Activated CD4-positive, alpha-beta T cell treated with anti-CD3 and anti-CD28 coated beads, Interleukin-2, amount 10 ng/mL, durations not matched to agents 7 days and 5 days (primary cell): Measurements from ENCODE around the gene SCCPDH. TPM values are rescaled to one million over a fixed set of nuclear protein-coding genes. Genes with fewer than 3 reads are reported as not detected.
A peak's percentile ranks its signal among the peaks of the same experiment; 100 is the strongest.
"Not testable (repeated sequence)": the region's sequence is repeated elsewhere in the genome, so short reads cannot be mapped to it uniquely, and the experiment has no call there.

Experiments
- CTCF ChIA-PET: fragments of 350-600 bp; sonication (Branson Sonifier 250); formaldehyde crosslinking; loops from one replicate; lab custom pipeline; 2021; ENCODE audit warnings: antibody characterized with exemption; lab: Charles Lee
- POLR2A ChIA-PET: fragments of 350-600 bp; sonication (Branson Sonifier 250); formaldehyde crosslinking; loops from one replicate; lab custom pipeline; 2021; ENCODE audit warnings: antibody characterized with exemption; lab: Charles Lee
- DNase-seq: peaks from one replicate; pipeline ENCODE4 v3.0.0-alpha.2; 2020
- H3K27ac Mint-ChIP-seq: one replicate; pipeline ENCODE4 v1.8.0; 2021; ENCODE audit warnings: mild to moderate bottlenecking, moderate library complexity, mixed read lengths
- H3K27me3 Mint-ChIP-seq: one replicate; pipeline ENCODE4 v1.8.0; 2021; ENCODE audit warnings: mixed read lengths
- H3K36me3 Mint-ChIP-seq: one replicate; pipeline ENCODE4 v1.8.0; 2021; ENCODE audit warnings: low read depth, mixed read lengths
- H3K4me1 Mint-ChIP-seq: one replicate; pipeline ENCODE4 v1.8.0; 2021; ENCODE audit warnings: mixed read lengths
- H3K4me3 Mint-ChIP-seq: one replicate; pipeline ENCODE4 v1.8.0; 2021; ENCODE audit warnings: mild to moderate bottlenecking, moderate library complexity, mixed read lengths
- H3K9me3 Mint-ChIP-seq: one replicate; pipeline ENCODE4 v1.8.0; 2021; ENCODE audit warnings: mixed read lengths
- total RNA-seq, 2 experiments: library from RNA; stranded (reverse); gene quantifications; one replicate each; pipeline ENCODE4 v1.2.3, GENCODE V29; 2021

The SCCPDH gene
- total RNA-seq, 2 experiments from 2014 or later, result 9.4 to 10.9 TPM

GRCh38 chr1:246734866-246735265, 10.7 kb downstream of the SCCPDH start:
- Mint-ChIP-seq H3K4me3 (no peak overlapping the region), H3K4me1 (no peaks in the 10 kb centered on the region), H3K27me3 (no peaks in the 10 kb centered on the region), H3K36me3 (peaks cover 64% of the 10 kb centered on the region), H3K9me3 (peaks cover 11% of the 10 kb centered on the region), H3K27ac (no peak overlapping the region)
- ChIA-PET CTCF (no interaction called here), POLR2A (interaction anchor here (0.6 kb wide), 1 partner anchor 781 kb away, joined by 3 read pairs; no protein-coding TSS in a partner anchor)
- no peak for DNase-seq

- Mint-ChIP-seq H3K36me3 (peaks cover 61% of the 10 kb centered on the region), H3K9me3 (peaks cover 7% of the 10 kb centered on the region), H3K27me3 (no peaks in the 10 kb centered on the region), H3K4me3 (no peak overlapping the region), H3K27ac (no peak overlapping the region), H3K4me1 (no peaks in the 10 kb centered on the region)
- no peak for DNase-seq
- POLR2A ChIA-PET, result no interaction called here
- CTCF ChIA-PET, result interaction anchor here (1.2 kb wide), 1 partner anchor 52 kb away, joined by 3 read pairs; no protein-coding TSS in a partner anchor
Measured at GRCh38 chr1:246735735-246736134, 11.5 kb downstream of the SCCPDH start.

DNA sequence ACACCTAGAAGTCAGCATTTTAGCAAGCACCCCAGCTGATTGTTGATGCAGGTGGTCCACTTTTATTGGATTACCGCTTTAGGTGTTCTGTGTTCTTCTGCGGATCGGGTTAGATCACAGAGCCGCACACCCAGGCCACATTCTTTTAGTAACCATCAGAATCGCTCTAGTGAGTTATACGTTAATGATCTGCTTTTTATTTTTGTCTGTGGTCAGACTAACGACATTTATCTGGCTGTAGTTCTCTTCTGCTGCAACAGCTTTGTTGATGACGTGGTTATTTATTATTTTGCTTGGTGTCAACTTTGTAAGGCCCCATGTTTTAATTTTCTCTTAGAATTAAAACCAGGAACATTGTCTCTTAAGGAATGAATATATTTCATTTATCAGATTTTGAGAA, 18.2 kb downstream of the SCCPDH start:
- H3K4me3 Mint-ChIP-seq, result no peak overlapping the region
- POLR2A ChIA-PET, result no interaction called here
- no peaks in the 10 kb centered on the region for H3K4me1 Mint-ChIP-seq
- H3K27me3 Mint-ChIP-seq, result no peaks in the 10 kb centered on the region
- peaks cover 38% of the 10 kb centered on the region for H3K36me3 Mint-ChIP-seq
- CTCF ChIA-PET, result interaction anchor here (0.6 kb wide), 1 partner anchor 106 kb away, joined by 3 read pairs; no protein-coding TSS in a partner anchor
- no peak for DNase-seq
- H3K9me3 Mint-ChIP-seq, result peaks cover 11% of the 10 kb centered on the region
- H3K27ac Mint-ChIP-seq, result no peak overlapping the region

DNA sequence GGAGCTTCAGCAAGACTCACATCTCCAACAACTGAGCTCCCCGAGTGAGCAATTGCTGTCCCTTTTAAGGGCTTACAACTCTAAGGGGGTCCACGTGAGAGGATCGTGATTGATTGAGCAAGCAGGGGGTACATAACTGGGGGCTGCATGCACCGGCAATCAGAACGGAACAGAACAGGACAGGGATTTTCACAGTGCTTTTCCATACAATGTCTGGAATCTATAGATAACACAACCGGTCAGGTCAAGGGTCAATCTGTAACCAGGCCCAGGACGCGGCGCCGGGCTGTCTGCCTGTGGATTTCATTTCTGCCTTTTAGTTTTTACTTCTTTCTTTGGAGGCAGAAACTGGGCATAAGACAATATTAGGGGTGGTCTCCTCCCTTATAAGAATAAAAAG, 21.9 kb downstream of the SCCPDH start:
- CTCF ChIA-PET, H3K4me1 Mint-ChIP-seq, POLR2A ChIA-PET, H3K9me3 Mint-ChIP-seq, H3K27ac Mint-ChIP-seq, H3K27me3 Mint-ChIP-seq, H3K4me3 Mint-ChIP-seq, DNase-seq: not testable (repeated sequence)
- peaks cover 20% of the 10 kb centered on the region for H3K36me3 Mint-ChIP-seq

GRCh38 chr1:246748006-246748405, 23.8 kb downstream of the SCCPDH start:
- ChIA-PET CTCF (interaction anchor here (0.6 kb wide), 2 partner anchors 121 to 161 kb away, joined by 3 to 5 read pairs; no protein-coding TSS in a partner anchor), POLR2A (no interaction called here)
- Mint-ChIP-seq H3K4me1 (no peaks in the 10 kb centered on the region), H3K27ac (no peak overlapping the region), H3K4me3 (no peak overlapping the region), H3K9me3 (peaks cover 3% of the 10 kb centered on the region), H3K36me3 (peaks cover 10% of the 10 kb centered on the region), H3K27me3 (no peaks in the 10 kb centered on the region)
- no peak for DNase-seq

DNA sequence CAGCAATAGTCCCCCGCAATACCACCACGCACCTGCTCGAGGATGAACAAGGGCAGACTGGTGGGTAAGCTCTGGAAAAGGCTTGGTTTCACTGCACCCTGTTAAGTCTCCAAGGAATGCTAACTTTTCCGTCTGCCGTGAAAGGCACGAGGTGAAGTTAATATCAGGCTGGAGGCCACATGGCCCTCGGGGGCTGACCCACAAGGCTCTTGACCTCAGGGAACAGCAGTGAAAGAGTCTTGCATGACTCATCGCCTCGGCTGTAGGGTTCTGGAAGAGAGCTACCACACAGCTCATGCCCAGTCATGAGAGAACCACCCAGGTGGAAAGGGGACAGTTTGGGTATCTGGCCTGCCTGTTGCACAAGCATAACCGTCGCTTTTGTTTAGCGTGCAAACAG, 24.7 kb downstream of the SCCPDH start:
- Mint-ChIP-seq H3K9me3 (peaks cover 3% of the 10 kb centered on the region), H3K36me3 (peaks cover 6% of the 10 kb centered on the region), H3K4me1 (no peaks in the 10 kb centered on the region), H3K27me3 (no peaks in the 10 kb centered on the region), H3K27ac (no peak overlapping the region), H3K4me3 (no peak overlapping the region)
- ChIA-PET CTCF (no interaction called here), POLR2A (no interaction called here)
- no peak for DNase-seq

GRCh38 chr1:246750752-246751151, 26.5 kb downstream of the SCCPDH start:
- H3K4me1 Mint-ChIP-seq, result no peaks in the 10 kb centered on the region
- H3K27ac Mint-ChIP-seq, result no peak overlapping the region
- H3K36me3 Mint-ChIP-seq, result no peaks in the 10 kb centered on the region
- ChIA-PET CTCF (no interaction called here), POLR2A (no interaction called here)
- H3K9me3 Mint-ChIP-seq, result no peaks in the 10 kb centered on the region
- no peak overlapping the region for H3K4me3 Mint-ChIP-seq
- no peak for DNase-seq
- H3K27me3 Mint-ChIP-seq, result no peaks in the 10 kb centered on the region

- CTCF ChIA-PET, result no interaction called here
- H3K36me3 Mint-ChIP-seq, result no peaks in the 10 kb centered on the region
- no peak overlapping the region for H3K4me3 Mint-ChIP-seq
- no peaks in the 10 kb centered on the region for H3K4me1 Mint-ChIP-seq
- no peaks in the 10 kb centered on the region for H3K9me3 Mint-ChIP-seq
- H3K27me3 Mint-ChIP-seq, result no peaks in the 10 kb centered on the region
- POLR2A ChIA-PET, result interaction anchor here (0.6 kb wide), 1 partner anchor 197 kb away, joined by 3 read pairs; no protein-coding TSS in a partner anchor
- no peak overlapping the region for H3K27ac Mint-ChIP-seq
- DNase-seq, result peak; percentile 67
Measured at GRCh38 chr1:246753670-246754535, 29.7 kb downstream of the SCCPDH start.

DNA sequence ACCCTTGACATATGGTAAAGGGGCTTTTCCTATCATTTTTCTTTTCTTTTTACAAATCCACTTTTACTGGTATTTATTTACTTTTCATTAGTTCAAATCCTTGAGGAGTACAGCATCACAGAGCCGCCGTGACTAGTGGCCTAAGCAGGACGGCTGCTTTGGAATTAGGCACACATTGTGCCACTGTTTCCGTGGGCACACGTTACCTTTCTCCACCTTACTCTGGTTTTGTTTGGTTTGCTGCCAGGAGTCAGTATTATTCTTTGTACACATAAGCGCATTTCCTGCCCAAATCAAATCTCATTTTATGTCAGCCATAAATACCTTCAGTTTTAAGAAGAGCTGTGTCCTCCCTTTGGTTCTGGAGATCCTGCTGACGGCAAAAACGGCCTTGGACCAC, 31.2 kb downstream of the SCCPDH start:
- no peak for DNase-seq
- Mint-ChIP-seq H3K4me1 (no peaks in the 10 kb centered on the region), H3K9me3 (no peaks in the 10 kb centered on the region), H3K27me3 (no peaks in the 10 kb centered on the region), H3K4me3 (no peak overlapping the region), H3K36me3 (peaks cover under 1% of the 10 kb centered on the region), H3K27ac (no peak overlapping the region)
- ChIA-PET CTCF (no interaction called here), POLR2A (interaction anchor here (0.7 kb wide), 1 partner anchor 65 kb away, joined by 3 read pairs; no protein-coding TSS in a partner anchor)

DNA sequence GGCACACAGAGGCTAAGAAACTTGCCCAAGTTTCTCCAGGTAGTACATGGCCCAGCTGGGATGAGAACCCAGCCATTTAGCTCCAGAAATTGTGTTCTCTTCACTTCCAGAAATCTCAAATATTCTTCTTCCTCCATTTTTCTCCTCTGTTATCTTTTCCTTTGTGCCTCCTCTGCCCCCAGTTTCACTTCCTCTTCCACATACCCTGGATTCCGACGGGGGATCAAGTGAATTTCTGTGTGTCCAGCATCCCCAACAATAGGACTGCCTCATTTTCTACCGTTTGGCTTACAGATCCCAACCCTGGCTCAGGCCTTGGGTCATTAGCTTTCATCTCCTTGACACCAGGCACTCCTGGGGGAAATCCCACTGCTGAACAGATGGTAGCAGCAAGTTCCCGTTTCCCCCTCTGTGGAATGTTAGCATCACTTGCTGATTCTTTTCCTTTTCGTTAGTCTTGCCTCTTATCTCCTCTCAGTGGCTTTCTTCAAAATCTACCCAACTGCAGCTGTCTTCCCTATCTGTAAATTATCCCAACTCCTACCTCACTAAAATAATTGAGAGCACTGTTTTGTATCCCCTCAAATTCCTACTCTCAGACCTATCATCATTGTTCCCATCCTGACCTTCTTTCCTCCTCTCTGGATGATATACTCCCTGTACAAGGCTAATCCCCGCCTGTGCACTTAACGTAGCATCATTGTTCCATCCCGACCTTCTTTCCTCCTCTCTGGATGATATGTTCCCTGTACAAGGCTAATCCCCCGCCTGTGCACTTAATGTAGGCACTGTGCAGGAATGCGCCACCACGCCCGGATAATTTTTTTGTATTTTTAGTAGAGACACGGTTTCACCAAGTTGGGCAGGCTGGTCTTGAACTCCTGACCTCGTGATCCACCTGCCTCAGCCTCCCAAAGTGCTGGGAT, 36.5 kb downstream of the SCCPDH start:
- Mint-ChIP-seq H3K27ac (no peak overlapping the region), H3K9me3 (no peaks in the 10 kb centered on the region), H3K27me3 (no peaks in the 10 kb centered on the region), H3K36me3 (peaks cover 5% of the 10 kb centered on the region), H3K4me1 (no peaks in the 10 kb centered on the region), H3K4me3 (no peak overlapping the region)
- ChIA-PET CTCF (interaction anchor here (0.5 kb wide), 1 partner anchor 1927 kb away, joined by 3 read pairs; no protein-coding TSS in a partner anchor), POLR2A (no interaction called here)
- no peak for DNase-seq

GRCh38 chr1:246761396-246761795, 37.2 kb downstream of the SCCPDH start:
- POLR2A ChIA-PET, result no interaction called here
- H3K36me3 Mint-ChIP-seq, result peaks cover 5% of the 10 kb centered on the region
- no peak overlapping the region for H3K4me3 Mint-ChIP-seq
- no peak for DNase-seq
- no peaks in the 10 kb centered on the region for H3K4me1 Mint-ChIP-seq
- H3K9me3 Mint-ChIP-seq, result no peaks in the 10 kb centered on the region
- no peaks in the 10 kb centered on the region for H3K27me3 Mint-ChIP-seq
- no peak overlapping the region for H3K27ac Mint-ChIP-seq
- CTCF ChIA-PET, result no interaction called here

GRCh38 chr1:246765521-246765920, 41.3 kb downstream of the SCCPDH start:
- Mint-ChIP-seq H3K9me3 (no peaks in the 10 kb centered on the region), H3K4me3 (no peak overlapping the region), H3K4me1 (no peaks in the 10 kb centered on the region), H3K36me3 (peaks cover 5% of the 10 kb centered on the region), H3K27me3 (no peaks in the 10 kb centered on the region), H3K27ac (no peak overlapping the region)
- POLR2A ChIA-PET, result no interaction called here
- CTCF ChIA-PET, result interaction anchor here (2.1 kb wide), 1 partner anchor 14 kb away, joined by 7 read pairs; no protein-coding TSS in a partner anchor
- no peak for DNase-seq
